WTC11 (cell line): Measurements from ENCODE around the gene DPP10.

Experiments used
- CREM ChIP-seq: sonication (generic); formaldehyde crosslinking; IDR thresholded peaks from 2 replicates; pipeline ENCODE4 v1.8.1; 2022; ENCODE audit warnings: mild to moderate bottlenecking, missing genetic modification reagents, moderate library complexity
- CTCF ChIP-seq: fragments of 200-600 bp; IDR thresholded peaks from 2 replicates; pipeline ENCODE4 v1.8.0; 2022; ENCODE audit warnings: antibody characterized with exemption
- NFE2L1 ChIP-seq: sonication (generic); formaldehyde crosslinking; IDR thresholded peaks from 2 replicates; pipeline ENCODE4 v1.8.1; 2023; ENCODE audit warnings: missing genetic modification reagents
- NR3C1 ChIP-seq: sonication (generic); formaldehyde crosslinking; conservative IDR thresholded peaks from 2 replicates; pipeline ENCODE4 v1.8.1; 2023; ENCODE audit warnings: low read depth, mild to moderate bottlenecking, missing genetic modification reagents
- ZNF232 ChIP-seq: sonication (generic); formaldehyde crosslinking; IDR thresholded peaks from 2 replicates; pipeline ENCODE4 v1.8.0; 2022; ENCODE audit warnings: mild to moderate bottlenecking, missing genetic modification reagents

GRCh38 chr2:115083711-115084110, 641.3 kb downstream of the DPP10 start:
- TF ChIP-seq ZNF232 (CRISPR knock-in tag) (no peak), CTCF (no peak), CREM (CRISPR knock-in tag) (no peak), NR3C1 (CRISPR knock-in tag) (no peak), NFE2L1 (CRISPR knock-in tag) (no peak)
